NOMO-1 (cell line): ENCODE measurements around the gene PRKCH.

Source experiments
- DNase-seq, 2 experiments: peaks; one replicate each; lab custom pipeline; 2025; ENCODE audit not compliant: unreplicated experiment in 2 of 2; lab: John Stamatoyannopoulos, UW

The PRKCH gene

DNA sequence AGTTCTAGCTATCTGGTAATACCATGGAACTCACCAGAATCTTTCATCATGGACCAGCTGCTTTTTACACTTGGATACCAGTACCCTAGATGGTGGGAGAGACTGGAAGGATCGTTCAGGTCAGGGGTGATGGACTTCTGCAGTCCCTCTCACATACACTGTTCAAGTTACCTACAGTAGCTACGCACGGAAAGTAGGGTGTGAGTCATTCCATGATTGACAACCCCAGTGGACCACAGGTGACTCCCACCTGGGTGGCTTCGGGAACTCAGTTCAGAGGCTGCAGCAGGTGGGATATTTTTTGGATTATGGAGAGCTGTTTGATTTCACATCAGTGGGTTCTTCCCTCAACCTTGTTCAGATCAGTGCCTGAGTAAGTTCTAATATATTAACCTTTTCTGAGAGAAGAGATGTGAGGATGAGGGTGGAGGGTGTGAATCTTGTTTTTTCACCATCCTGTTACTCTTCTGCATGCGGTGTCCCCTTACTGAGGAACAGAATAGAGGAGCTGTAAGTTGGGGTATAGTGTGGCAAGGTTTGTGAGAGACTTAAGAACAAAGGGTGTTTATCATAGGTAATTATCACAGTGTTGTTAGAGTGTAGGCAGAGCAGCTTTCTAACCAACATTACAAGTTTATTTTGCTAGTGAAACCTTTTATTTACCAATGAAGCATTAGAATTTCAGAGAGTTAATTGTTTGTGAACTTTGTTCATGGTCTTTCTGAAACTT lies 39.6 kb downstream of the PRKCH start:
- DNase-seq: no peak

DNA sequence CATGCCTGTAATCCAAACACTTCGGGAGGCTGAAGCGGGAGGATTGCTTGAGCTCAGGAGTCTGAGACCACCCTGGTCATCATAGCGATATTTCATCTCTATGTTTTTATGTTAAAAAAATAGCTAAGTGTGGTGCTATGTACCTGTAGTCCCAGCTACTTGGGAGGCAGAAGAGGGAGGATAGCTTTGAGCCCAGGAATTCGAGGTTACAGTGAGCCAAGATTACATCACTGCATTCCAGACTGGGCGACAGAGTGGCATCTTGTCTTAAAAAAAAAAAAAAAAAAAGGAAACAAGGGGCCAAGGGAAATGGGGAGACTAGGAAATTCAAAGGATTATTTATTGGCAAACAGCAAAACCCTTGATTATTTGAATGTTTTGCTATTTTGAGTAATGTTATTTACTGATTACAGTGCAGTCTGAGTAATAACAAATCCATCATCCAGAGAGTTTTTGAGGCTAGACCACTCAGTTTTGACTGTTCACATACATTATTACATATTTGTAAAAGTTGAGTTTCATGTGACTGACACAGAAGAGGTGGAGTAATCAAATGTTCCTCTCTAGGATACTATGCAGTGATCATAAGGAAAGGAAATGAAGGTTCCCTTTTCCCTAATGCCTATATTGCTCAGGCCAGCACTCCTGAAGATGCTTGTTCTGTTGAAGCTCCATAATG lies 40.8 kb downstream of the PRKCH start:
- no peak for DNase-seq

DNA sequence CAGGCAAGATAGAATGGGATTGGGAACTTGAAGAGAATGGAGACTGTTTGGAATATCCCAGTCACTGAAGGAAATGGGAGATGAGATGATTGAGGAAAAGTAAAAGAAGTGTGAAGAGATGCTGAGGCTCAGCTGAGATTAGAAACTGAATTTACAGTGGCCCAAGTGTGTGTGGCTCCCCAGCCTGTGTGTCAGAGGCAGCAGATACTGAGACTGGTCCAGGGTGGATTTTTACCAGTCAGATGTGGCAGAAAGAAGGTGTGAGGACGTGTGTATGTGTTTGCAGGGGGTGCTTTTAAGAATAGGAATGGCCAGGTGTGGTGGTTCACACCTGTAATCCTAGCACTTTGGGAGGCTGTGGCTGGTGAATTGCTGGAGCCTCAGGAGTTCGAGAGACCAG lies 42.9 kb downstream of the PRKCH start:
- DNase-seq: no peak

DNA sequence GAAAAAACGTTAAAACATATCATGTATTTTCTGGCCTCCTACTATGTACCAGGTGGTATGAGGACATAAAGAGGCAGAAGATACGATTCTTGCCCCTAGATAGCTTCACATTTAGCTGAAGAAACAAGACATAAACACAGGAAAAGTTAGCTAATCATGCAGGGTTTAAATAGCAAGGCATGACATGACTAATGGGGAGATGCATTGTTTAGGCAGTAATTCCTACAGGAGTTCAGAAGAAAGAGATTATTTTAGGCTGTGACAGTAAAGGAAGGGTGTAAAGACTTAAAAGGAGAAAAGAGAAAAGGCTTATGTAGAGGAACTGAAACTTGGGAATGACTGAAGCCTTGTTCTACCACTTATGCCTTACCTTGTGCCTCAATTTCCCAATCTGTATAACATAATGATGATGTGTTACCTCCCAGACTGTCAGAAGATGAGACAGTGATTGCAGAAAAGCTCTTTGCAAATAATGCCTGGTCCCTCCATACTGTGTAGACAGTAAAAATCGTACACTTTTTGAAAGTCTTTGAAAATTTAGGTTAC lies 44.4 kb downstream of the PRKCH start:
- DNase-seq: no peak

DNA sequence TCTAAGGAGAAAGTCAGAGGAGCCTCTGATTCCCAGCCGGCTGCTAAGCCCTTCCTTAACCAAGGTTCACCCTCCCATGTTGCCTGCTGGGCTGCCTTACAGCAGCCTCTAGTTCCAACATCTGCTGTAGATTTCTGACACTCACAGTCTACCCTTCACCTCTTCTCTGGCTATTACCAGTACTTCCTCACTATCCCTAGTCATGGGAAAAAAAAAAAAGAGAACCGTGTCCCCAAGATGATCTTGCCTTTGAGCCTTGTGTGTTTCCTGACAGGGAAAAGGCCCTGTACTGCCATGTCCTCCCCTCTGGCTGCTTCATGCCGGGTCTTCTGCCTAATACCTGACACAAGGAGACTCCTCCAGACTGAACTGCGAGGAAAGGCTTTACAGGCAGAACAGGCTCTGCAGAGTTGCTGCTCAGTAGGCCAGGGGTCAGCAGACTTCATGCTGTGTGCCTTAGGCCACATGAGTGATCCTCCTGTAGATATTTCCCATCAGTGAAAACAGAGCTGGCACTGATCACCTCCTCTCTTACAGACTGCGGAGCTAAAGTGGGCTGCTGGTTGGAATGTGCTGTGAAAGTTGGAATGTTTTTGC lies 46.8 kb downstream of the PRKCH start:
- DNase-seq: no peak

DNA sequence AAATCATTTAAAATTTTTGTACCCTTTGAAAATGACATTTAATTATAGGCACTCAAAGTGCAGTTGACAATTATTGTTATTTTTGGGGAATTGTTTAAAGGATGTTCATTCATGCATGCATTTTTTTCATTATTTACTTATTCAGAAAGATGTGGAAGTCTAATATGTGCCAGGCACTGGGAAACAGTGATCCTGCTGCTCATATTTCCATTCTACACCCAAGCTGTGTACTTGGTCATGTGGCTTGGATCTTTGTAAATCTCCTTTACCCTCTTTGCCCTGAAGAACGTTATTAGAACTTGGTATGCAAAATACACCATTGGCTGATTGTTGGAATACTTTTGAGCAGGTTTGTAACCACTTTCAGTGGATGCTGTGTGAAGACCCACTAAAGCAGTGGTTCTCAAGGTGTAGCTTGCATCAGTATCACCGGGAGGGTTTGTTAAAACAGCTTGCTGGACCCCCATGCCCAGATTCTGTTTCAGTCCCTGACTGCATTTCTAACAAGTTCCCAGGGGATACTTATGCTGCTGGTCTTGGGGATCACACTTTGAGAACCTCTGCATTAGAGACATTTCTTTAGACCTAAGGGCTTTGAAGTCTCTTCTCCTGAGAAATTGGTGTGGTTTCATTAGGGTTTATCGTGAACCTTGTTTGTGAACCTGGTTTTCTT lies 47.5 kb downstream of the PRKCH start:
- no peak for DNase-seq

- DNase-seq: no peak
Observed at GRCh38 chr14:61369454-61369810, 48.1 kb downstream of the PRKCH start.

GRCh38 chr14:61372379-61372778 lies 51.0 kb downstream of the PRKCH start:
- DNase-seq: no peak

GRCh38 chr14:61372842-61373555 lies 51.6 kb downstream of the PRKCH start:
- no peak for DNase-seq

- DNase-seq: no peak
Observed at GRCh38 chr14:61374284-61374683, 52.9 kb downstream of the PRKCH start.

DNA sequence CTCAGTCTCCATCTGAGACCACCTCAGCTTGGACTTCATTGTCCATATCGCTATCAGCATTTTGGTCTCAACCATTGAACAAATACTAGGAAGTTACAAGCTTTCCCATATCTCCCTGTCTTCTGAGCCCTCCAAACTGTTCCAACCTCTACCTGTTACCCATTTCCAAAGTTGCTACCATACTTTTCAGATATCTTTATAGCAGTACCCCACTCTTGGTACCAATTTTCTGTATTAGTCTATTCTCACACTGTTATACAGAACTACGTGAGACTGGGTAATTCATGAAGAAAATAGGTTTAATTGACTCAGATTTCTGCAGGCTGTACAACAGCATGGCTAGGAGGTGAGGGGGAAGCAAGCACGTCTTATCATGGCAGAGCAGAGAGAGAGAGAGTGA lies 53.8 kb downstream of the PRKCH start:
- no peak for DNase-seq

DNA sequence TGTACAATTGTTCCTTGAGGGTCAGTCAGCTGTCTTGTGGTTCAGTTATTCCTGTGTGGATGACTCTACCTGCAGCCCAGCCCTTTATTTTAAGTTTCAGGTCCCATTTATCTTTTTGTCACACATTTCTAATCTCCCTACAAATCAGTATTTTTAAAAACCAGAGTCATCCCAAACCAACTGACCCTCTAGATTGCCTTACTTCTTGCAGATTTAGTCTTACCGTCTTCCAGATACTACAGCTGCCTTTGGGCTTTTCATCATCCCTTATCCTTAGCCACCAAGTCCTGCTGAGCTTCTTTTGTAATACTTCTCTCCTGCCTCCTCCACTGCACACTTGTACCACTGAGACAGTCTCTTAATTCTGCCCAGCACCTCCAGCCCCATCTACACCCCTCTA lies 54.9 kb downstream of the PRKCH start:
- no peak for DNase-seq

- no peak for DNase-seq
Observed at GRCh38 chr14:61377749-61378148, 56.4 kb downstream of the PRKCH start.

DNA sequence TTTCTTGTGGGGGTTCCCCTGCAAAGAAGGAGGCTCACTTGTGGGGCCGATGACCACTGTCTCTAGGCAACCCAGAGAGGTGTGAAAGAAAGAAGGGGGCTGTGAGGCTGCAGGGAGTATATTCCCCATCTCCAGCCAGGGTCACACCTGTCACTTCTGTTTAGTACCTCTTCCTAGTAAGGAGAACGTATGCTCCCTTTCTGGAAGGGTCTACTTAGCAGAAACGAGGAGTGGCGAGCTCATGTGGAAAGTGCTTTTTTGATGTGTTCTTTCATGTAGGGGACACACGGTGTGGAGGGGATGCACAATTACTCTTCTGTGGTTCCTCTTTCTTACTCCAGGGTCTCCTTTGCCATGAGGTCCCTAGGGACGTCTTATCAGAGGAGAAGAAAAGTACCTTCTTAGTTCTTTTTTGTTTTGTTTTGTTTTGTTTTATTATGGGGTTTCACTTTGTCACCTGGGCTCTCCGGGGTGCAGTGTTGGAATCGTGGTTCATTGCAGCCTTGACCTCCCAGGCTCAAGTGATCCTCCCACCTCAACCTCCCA lies 58.3 kb downstream of the PRKCH start:
- DNase-seq: no peak

DNA sequence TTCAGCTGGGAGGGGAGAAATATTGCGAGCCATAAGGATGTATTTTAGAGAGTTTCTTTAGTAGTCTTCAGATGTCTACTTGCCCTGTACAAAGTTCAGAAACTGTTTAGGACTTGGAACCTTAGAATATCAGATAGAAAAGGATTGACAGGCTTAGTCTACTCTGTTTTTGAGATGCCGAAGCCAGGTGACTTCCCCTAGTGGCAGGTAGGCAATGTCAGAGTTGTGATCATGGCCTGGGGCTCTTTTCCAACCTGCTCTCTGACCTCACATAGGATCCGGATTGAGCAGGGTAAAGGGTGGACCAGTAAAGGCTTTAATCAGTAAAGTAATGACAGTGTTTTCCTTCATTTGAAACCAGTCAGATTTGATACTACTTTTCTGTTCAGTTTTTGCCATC lies 59.6 kb downstream of the PRKCH start:
- DNase-seq: no peak

- DNase-seq: no peak
Observed at GRCh38 chr14:61381553-61381952, 60.2 kb downstream of the PRKCH start.

GRCh38 chr14:61382842-61383241 lies 61.5 kb downstream of the PRKCH start:
- no peak for DNase-seq

GRCh38 chr14:61385002-61385685 lies 63.8 kb downstream of the PRKCH start:
- DNase-seq: no peak

GRCh38 chr14:61386173-61386772 lies 64.9 kb downstream of the PRKCH start:
- DNase-seq: no peak

DNA sequence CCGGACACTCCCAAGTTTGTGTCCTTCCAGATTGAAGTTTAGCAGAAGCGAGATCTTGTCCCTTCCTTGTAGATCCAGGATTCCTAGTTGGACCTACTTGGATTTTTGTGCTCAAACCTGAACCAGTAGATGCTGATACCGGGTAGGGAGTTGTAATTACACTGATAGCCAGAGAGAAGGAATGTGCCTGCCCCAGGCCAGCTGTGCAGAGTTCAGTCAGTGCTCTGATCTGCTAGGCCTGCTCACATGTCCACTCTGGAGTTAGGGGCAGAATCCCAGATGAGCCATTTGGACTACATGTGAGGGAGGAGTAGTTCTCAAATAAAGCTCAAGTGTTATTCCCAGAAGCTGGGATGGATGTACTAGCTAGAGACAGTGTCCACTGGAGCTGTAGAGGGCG lies 65.7 kb downstream of the PRKCH start:
- no peak for DNase-seq
